ENCODE measurements around the gene HNMT. TPM values are rescaled to one million over a fixed set of nuclear protein-coding genes. Genes with fewer than 3 reads are reported as not detected.

Gene HNMT
- total RNA-seq, 2 donors from 2014 or later: 37.2 to 52.1 TPM

GRCh38 chr2:138003411-138003810 is 39.1 kb downstream of the HNMT start:
- ATAC-seq (no peak), DNase-seq (no peak)
- Histone ChIP-seq H3K9me3 (no peaks in the 10 kb centered on the region), H3K27me3 (no peaks in the 10 kb centered on the region), H3K27ac (no peak overlapping the region), H3K4me3 (no peak overlapping the region), H3K4me1 (no peaks in the 10 kb centered on the region), H3K36me3 (replicated peaks in 1 of 2; ENCODE audit: insufficient read depth in 1 of 2, low read depth in 2 of 2) (peaks cover 0 to 4% of the 10 kb centered on the region in 2 donors)
- no peak for TF ChIP-seq CTCF (IDR thresholded peaks at IDR 0.05)
- TF ChIP-seq POLR2A (IDR thresholded peaks at IDR 0.05): no peak
- 72 to 78% methylated on average over 1 of the region's 1 CpG for WGBS, 2 donors
- intact Hi-C loops (cut with DNase I): no loop called here

- Histone ChIP-seq H3K27ac (no peak overlapping the region), H3K4me3 (no peak overlapping the region), H3K4me1 (no peaks in the 10 kb centered on the region), H3K36me3 (replicated peaks in 1 of 2; ENCODE audit: insufficient read depth in 1 of 2, low read depth in 2 of 2) (peaks cover 0 to 4% of the 10 kb centered on the region in 2 donors), H3K27me3 (no peaks in the 10 kb centered on the region), H3K9me3 (no peaks in the 10 kb centered on the region)
- TF ChIP-seq POLR2A (IDR thresholded peaks at IDR 0.05) (no peak), CTCF (IDR thresholded peaks at IDR 0.05) (no peak)
- intact Hi-C loops (cut with DNase I): no loop called here
- DNase-seq (no peak), ATAC-seq (no peak)
- WGBS, 2 donors: 87 to 90% methylated on average over 2 of the region's 2 CpGs
These were observed 43.2 kb downstream of the HNMT start for GRCh38 chr2:138007431-138007830.

- Histone ChIP-seq H3K9me3 (no peaks in the 10 kb centered on the region), H3K27me3 (no peaks in the 10 kb centered on the region), H3K27ac (no peak overlapping the region), H3K4me1 (no peaks in the 10 kb centered on the region), H3K4me3 (no peak overlapping the region), H3K36me3 (replicated peaks in 1 of 2; ENCODE audit: insufficient read depth in 1 of 2, low read depth in 2 of 2) (peaks cover 0 to 4% of the 10 kb centered on the region in 2 donors)
- DNase-seq (no peak), ATAC-seq (no peak)
- intact Hi-C loops (cut with DNase I): no loop called here
- TF ChIP-seq POLR2A (IDR thresholded peaks at IDR 0.05) (no peak), CTCF (IDR thresholded peaks at IDR 0.05) (no peak)
- WGBS, 2 donors: 84 to 88% methylated on average over 1 of the region's 1 CpG
These were observed 45.3 kb downstream of the HNMT start for GRCh38 chr2:138009622-138010021.

GRCh38 chr2:138010890-138011289 is 46.6 kb downstream of the HNMT start:
- Histone ChIP-seq H3K4me3 (no peak overlapping the region), H3K4me1 (no peaks in the 10 kb centered on the region), H3K36me3 (replicated peaks in 1 of 2; ENCODE audit: insufficient read depth in 1 of 2, low read depth in 2 of 2) (peaks cover 0 to 2% of the 10 kb centered on the region in 2 donors), H3K27me3 (no peaks in the 10 kb centered on the region), H3K9me3 (no peaks in the 10 kb centered on the region), H3K27ac (no peak overlapping the region)
- TF ChIP-seq POLR2A (IDR thresholded peaks at IDR 0.05) (no peak), CTCF (IDR thresholded peaks at IDR 0.05) (no peak)
- intact Hi-C loops (cut with DNase I): no loop called here
- WGBS, 2 donors: 77 to 89% methylated on average over 4 of the region's 4 CpGs
- ATAC-seq: no peak
- DNase-seq: no peak

- H3K4me3 ChIP-seq: no peak overlapping the region
- 96 to 98% methylated on average over 3 of the region's 3 CpGs for WGBS, 2 donors
- no peak overlapping the region for H3K27ac ChIP-seq
- no peaks in the 10 kb centered on the region for H3K36me3 ChIP-seq (replicated peaks in 1 of 2; ENCODE audit: insufficient read depth in 1 of 2, low read depth in 2 of 2)
- no peak for ATAC-seq
- intact Hi-C loops (cut with DNase I): no loop called here
- no peaks in the 10 kb centered on the region for H3K27me3 ChIP-seq
- no peaks in the 10 kb centered on the region for H3K9me3 ChIP-seq
- no peak for DNase-seq
- no peaks in the 10 kb centered on the region for H3K4me1 ChIP-seq
- TF ChIP-seq POLR2A (IDR thresholded peaks at IDR 0.05) (no peak), CTCF (IDR thresholded peaks at IDR 0.05) (no peak)
These were observed 47.8 kb downstream of the HNMT start for GRCh38 chr2:138012082-138012481.
